ENCODE measurements around the gene TNFRSF1B.
A peak's percentile ranks its signal among the peaks of the same experiment; 100 is the strongest.

Gene TNFRSF1B

DNA sequence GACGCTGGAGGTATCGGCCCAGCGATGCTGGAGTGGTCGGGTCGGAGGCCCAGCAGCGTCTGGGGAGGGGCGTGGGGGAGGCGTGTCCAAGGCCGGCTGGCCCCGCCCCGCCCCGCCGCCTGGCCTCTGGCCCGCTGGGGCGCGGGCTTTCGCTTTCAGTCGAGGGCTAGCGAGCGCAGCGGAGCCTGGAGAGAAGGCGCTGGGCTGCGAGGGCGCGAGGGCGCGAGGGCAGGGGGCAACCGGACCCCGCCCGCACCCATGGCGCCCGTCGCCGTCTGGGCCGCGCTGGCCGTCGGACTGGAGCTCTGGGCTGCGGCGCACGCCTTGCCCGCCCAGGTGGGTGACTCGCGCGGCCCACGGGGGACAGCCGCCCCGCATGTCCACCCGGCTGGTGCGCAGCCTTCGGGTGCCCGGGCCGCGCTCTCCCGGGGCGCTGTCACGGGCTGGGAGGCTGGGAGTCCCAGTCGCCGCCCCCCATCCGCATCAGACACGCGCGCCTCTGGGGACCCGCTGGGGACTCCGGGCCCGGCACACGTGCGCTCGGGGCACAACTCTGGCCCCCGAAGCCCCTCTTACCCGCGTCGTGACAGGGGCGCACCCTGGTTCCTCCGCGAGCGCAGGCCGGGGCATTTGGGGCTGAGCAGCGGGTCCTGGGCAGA, at the start of gene TNFRSF1B:
Gene TNFRSF1B, plus strand, starts transcription at position 158 of the 659 bp plus-strand sequence. Its CDS starts 101 bp downstream, at position 259.
- peak; percentile 9 for DNase-seq (ENCODE audit: low spot score)

DNA sequence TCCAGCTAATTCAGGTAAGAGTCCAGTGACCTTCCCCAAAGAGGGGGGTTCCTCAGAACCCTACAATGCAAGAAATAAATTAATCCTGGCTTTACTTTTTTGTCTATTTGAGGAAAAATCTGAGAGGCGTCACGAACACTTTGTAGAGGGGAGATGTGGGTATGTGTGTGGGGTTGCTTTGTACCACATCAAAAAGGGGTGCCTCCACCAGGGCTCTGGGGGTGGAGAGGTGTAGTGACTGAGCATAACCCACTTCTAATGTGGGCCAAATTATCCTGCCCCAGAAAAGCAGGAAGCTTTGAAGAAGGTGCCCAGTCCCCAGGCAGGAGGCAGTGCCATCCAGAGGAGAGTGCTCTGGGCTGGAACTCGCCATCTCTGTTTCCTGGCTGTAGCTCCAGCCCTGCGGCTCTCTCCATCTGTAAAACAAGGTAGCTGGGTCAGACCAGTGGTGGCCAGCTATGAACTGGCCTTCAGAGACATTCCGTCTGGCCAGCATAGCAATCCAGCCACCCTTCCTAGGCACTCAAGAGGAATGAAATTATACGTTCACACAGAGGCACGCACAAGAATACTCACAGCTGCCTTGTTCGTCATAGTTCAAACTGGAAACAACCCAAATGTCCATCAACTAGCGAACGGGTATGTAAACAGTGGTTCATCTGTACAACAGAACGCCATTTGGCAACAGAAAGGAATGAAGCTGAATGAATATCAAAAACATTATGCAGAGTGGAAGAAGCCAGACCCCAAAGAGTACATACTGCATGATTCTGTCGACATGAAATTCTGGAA, 45.4 kb upstream of the TNFRSF1B start:
- DNase-seq (ENCODE audit: low spot score) = no peak

DNA sequence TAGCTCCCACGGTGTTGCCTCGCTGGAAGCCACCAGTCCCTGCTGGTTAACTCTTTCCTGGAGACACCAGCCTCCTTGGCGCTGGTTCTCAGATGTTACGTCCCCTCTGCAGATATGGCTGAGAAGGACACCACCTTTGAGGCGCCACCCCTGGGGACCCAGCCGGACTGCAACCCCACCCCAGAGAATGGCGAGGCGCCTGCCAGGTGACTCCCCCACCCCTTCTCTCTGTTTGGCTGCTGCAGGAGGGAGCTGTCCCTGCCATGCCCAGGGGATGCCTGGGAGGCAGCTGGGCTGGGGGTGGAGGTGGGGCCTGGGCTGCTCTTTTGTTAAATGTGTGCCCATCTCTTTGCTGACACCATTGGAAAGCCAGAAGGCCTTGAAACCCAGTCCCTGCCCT, 43.6 kb upstream of the TNFRSF1B start:
- no peak for DNase-seq (ENCODE audit: low spot score)

DNA sequence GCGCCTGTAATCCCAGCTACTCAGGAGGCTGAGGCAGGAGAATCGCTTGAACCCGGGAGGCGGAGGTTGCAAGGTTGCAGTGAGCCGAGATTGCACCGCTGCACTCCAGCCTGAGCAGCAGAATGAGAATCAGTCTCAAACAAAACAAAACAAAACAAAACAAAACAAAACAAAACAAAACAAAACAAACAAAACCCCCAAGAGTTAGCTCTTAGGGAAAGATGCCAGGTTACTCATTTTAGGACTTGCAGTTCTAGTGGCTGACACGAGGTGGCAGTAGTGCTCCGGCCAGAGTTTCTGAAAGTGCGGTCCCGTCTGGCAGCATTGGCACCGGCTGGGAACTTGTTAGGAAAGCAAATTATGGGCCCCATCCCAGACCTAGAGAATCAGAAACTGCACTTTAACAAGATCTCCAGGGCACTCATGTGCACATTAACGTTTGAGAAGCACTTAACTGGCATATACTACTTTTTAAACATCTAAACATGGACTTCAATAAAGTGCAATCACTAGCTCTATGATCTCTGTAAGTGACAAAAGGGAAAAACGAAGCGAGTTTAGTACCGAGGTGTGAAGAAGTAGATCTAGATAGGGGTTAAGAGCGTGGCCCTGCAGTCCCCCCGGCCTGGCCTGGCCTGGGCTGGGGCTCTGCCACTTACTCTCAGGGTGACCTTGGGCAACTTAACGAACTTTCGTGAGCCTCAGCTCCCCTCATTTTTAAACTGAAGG, 41.9 kb upstream of the TNFRSF1B start:
- peak; percentile 75 for DNase-seq (ENCODE audit: low spot score)

DNA sequence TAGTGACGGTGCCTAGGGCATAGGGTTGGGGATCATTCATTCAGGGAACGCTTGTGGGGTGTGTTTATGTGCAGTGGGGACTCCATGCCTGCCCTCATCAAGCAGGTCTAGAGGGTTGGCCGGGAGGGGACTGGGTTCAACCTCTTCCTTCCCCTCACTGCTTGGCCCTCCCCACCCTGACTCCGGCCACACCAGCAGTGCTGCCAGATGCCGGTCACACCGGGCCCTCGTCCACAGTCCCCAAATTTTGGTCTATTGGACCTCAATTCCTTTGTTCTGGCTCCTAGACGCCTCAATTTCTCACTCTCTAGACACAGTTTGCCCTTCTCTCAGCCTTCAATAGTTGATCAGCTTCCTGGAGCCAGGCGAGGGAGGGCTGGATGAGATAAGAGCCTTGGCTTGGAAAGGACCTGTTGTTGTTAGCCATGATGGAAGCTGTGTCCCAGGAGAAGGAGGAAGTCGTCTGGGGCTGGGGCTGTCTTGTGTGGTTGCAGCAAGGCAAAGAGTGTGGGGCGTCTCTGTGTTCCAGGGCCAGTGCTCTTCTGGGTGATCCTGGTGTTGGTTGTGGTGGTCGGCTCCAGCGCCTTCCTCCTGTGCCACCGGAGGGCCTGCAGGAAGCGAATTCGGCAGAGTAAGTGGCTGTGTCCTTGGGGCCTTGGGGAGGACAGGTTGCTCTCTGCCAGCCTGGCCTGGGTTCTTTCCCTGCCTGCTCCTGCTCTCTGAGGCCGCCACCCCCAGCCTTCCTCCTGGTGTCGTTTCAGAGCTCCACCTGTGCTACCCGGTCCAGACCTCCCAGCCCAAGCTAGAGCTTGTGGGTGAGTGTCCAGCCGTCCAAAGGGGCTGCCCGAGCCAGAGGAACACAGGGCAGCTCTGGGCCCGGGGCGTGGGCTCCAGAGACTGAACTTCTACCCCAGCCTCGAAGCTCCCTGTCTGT, 41.1 kb upstream of the TNFRSF1B start:
- DNase-seq (ENCODE audit: low spot score) = no peak

DNA sequence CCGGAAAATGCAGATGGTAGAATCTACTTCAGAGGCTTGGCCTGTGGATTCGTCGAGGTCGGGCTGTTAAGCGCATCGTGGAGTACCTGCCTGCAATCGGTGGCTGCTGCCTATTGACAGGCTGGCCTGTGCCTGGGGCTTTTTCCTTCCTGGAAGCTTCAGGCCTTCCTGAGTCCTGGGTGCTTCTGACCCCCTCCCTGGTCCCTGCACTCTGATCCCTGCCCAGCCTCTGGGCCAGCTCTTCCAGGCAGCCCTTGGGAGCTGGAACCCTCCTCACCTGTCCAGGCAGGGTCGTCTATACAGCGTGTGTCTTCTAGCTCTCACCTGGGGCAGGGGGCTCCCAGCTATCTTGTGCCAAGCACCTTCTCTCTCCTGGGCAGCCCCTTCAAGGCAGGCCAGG, 40.0 kb upstream of the TNFRSF1B start:
- no peak for DNase-seq (ENCODE audit: low spot score)

DNA sequence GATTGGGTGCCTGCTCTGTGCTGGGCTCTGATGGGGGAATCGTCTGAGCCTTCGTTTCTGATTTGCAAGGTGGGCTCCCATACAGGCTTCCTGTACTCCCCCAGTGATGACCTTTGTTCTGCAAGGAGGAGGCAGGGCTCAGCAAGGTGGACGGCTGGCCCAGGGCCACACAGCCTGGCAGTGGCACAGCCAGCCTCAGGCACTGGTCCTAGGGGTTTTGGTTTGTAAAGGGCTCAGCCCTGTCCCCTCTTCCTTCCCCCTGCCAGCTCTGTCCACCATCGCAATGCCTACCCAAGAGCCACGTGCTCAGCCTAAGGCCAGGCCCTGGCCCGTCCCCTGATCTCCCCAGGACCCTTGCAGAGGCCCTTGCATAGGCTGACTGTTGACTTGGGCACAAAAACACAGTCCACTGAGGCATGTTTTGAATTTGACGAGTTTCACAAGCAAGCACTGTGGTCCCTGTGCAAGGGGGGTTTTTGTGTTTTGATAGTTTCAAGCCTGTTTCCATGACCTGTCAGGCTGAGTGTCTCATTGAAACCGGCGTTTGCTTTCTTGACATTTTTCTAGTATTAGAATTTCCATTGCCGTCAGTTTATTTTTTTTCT, 39.5 kb upstream of the TNFRSF1B start:
- no peak for DNase-seq (ENCODE audit: low spot score)

DNA sequence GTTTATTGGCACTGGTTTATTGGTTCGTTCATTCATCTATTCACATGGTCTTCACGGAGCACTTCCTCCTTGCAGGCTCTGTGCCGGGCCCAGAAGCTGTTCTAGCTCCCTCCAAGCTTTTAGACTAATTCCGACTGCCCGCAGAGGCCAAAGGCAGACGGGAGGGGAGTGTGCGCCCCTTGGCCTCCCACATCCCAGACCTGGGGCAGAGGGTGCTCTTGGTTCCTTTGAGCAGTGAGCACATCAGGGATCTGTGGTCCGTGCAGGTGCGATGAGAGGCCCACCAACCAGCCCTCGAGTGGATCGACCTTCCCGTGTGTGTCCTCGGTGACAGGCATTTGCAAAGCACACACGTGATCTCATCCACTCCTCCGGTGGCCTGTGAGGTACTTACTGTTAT, 38.7 kb upstream of the TNFRSF1B start:
- no peak for DNase-seq (ENCODE audit: low spot score)

DNA sequence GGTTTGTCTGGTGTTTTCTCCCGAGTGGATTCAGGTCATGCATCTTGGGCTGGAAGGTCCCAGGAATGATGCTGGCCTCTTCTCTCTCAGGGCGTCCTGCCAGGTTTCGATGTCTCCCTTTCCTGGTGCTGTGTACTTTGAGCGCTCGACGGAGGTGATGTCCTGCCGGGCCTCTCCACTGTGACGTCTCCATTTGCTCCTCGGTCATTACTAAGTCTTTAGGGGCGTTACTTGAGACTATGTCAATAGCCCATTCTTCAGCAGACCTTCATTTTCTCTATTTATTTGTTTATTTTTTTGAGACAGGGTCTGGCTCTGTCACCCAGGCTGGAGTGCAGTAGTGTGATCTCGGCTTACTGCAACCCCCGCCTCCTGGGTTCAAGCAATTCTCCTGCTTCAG, 37.2 kb upstream of the TNFRSF1B start:
- no peak for DNase-seq (ENCODE audit: low spot score)

DNA sequence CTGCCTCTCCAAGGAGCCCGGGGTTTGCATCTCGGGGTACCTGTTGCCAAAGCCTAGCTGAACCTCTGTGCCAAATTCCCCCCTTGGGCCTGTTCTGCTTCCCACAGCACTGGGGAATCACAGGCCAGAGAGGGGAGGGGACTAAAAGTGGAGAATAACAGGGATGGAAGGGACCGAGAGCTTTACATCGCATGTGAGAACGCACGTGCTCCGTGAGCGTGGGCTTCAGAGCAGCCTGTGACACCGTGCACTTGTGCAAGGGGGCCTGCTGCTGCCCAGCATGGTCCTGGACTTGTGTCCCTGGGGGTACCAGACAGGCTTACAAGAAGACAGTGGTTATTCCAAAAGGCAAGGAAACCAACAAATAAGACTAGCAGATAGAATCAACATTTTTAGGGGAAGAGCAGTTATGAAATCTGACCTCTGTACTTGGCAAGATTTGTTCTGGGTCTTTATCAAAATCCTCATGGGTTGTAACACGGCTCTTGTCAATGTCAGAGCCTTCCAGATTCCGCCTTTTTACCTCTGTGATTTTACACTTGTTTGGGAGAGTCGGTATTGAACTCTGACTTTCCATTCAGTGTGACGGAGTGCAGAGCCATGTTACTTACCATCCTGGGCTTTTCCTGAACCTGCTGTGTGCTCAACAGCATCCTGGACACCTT, 36.2 kb upstream of the TNFRSF1B start:
- no peak for DNase-seq (ENCODE audit: low spot score)

DNA sequence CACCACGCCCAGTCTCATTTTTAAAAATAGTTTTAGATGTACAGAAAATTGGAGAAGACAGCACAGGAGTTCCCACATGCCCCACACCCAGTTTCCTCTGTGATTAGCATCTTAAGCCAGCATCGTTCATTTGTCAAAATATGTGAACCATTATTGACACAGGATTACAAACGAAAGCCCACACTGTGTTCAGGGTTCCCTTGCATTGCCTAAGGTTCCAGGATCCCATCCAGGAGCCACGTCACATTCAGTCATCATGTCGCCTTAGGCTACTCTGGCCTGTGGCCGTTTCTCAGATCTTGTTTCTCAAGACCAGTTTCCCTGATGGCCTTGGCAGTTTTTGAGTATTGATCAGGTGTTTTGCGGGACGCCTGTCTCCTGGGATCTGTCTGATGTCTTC, 34.7 kb upstream of the TNFRSF1B start:
- no peak for DNase-seq (ENCODE audit: low spot score)

DNA sequence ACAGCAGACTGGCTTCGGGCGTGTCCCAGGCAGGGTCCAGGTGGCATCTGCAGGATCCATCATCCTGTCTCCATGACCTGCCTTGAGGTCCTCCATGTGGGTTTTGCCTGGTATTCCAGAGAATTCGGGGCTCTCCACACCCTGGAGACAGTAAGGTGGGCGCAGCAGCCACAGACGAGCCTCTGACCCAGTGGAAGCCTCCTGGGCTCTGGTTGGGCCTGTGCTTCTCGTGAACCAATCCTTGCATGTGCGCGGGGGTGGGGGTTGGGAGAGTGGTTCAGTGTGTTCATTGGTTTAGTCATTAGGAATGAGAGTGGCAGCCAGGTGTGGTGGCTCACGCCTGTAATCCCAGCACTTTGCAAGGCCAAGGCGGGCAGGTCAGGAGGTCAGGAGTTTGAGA, 32.1 kb upstream of the TNFRSF1B start:
- DNase-seq (ENCODE audit: low spot score) = no peak

DNA sequence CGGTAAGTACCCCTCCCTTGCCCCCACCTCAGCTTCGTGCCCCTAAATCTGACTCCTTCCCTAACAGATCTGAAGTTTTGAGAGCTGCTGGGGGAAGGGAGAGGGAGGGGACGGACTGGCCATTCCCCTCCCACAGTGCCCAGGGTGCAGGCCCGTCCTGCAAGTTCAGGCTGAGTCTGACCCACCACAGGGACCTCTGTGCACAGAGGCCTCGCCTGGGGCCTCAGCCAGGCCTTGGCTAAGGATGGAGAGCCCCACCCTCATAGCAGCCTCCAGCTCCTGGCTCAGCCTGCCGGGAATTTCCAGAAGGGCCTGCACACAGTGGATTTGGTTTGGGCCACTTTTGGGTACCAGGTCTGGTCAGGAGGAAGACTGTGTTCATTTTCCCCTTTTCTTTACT, 31.2 kb upstream of the TNFRSF1B start:
- no peak for DNase-seq (ENCODE audit: low spot score)

DNA sequence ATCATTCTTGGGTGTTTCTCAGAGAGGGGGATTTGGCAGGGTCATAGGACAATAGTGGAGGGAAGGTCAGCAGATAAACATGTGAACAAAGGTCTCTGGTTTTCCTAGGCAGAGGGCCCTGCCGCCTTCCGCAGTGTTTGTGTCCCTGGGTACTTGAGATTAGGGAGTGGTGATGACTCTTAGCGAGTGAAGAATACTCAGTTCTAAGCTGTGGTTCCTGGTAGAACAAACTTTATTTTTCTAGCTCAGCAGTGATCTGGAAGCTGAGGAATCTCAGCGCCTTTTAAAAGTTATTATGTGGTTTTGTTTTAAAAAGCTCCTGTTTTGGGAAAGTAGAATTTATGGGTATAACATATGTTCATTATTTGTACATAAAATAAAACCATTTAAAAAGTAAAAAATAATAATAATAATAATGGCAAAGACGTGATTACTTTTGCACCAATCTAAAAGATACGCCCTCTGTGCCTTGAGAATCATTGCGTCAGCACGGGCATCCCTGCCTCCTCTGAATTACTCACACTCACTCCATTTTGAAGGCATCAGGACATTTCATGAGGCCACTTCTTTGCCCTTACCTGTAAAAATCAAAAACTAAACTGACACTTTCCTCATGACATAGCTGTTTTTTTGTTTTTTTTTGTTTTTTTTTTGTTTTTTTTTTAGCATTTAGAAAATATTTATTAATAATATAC, 29.7 kb upstream of the TNFRSF1B start:
- DNase-seq (ENCODE audit: low spot score) = no peak

DNA sequence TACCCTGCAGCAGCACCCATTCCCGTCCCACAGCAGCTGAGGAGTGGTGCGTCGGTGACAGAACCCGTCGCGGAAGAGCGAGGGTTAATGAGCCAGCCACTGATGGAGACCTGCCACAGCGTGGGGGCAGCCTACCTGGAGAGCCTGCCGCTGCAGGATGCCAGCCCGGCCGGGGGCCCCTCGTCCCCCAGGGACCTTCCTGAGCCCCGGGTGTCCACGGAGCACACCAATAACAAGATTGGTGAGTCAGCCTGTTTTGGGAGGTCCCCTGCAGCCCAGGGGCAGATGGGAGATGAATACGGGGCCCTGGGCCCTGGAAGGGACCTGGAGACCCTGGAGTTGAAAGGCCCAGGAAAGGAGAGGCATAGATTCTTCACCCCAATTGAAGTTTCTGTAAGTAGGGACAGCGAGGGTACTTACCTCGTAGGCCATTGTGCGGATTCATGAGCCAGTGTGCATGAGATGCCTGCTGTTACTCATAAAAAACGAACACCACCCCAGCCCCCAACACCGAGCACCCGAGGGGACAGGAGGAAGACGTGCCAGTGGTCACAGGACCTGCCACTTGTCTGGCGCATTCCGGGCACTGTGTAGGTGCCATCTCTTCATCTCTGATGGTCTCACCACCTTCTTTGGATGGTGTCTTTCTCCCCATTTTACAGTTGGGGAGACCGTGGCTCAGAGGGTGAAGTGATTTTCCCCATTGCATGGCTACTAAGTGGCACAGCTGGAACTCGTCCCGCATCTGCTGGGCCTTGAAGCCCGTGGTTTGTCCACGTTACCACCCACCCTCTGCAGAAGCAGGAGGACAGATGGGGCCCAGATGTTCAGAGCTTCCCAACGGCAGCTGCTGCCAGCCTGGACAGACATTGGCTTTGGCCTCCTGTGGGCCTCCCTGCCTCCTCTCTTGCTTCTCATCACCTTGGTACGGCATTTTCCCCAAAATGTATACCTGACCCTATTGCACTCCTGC, 28.3 kb upstream of the TNFRSF1B start:
- DNase-seq (ENCODE audit: low spot score) = no peak

DNA sequence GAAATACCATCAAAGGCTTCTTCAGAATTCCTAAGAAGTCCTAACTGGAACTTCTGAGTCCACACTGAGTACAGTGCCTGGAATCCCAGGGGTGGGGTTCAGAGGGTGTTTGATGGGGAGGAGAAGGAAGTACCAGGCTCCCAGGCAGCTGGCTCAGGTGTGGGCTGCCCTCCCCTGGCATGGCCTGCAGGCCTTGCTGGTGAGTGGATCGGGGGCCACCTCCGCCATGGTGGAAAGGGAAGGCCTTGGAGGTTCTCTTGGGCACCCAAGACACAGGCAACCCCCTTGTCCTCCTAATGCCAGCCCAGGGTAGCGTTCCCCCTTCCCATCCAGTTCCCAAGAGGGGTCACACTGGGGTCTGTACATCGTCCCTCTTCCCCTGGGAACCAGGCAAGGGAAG, 26.8 kb upstream of the TNFRSF1B start:
- no peak for DNase-seq (ENCODE audit: low spot score)

DNA sequence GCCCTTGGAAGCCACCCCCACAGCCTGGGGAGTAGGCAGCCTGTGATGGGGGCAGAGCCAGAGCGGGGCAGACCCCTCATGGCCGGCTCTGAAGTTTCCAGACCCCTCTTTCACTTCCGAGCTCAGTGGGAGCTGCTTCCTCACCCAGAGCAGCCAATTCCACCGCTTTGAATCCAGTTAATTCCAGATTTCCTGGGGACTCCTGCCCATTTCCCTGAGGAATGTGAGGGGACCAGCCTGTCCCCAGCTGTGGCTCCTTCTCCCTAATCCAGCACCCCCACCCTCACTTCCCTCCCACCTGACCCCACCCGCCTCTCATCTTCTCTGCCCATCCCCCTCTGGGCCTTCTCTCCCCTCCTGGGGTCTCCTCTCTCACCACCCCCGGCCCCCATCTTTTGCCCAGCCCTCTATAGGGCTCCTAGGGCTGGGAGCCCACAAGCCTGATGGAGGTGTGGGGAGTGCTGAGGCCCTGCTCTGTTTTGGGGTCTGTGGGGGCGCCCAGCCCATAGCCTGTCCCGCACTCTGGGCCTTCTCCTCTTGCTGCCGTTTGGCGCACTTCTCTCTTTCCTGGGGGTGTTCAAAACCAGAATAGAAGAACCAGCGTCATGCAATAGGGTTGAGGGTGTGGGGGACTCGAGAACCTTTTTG, 26.2 kb upstream of the TNFRSF1B start:
- DNase-seq (ENCODE audit: low spot score) = no peak

DNA sequence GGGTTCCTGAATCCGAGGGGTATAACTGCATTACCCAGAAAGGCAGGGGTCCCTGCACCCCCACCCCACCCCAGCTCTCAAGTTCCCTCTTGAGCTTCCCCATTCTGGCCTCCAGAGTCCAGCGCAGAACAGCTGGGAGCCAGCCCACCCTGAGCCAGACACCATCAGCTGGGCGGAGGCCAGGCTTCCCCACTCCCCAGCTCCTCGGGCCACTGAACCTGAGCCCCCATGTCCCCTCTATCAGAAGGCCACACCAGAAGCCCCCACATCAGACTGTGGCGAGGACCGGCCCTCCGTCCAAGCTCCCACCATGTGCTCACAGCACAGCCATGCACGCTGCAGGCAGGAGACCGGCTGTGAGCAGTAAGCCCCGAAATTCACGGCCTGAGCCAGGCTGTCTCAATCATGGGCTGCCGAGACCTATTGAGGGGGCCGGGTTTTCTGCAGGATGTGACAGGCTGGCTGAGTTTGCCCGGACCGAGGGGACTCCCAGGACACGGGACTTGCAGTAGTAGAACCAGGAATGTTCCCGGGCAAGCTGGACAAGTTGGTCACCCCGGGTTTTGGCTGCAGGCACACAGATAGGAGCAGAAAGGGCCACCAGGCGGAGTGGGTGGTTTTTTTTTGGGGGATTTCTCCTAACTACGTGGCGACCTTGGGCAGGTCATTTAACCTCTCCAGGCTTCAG, 25.5 kb upstream of the TNFRSF1B start:
- no peak for DNase-seq (ENCODE audit: low spot score)
